NCI-H2171 (cell line): ENCODE results near the gene LARGE1.

Experiments
- DNase-seq: peaks from one replicate; lab custom pipeline; 2025; lab: John Stamatoyannopoulos, UW

LARGE1 gene

DNA sequence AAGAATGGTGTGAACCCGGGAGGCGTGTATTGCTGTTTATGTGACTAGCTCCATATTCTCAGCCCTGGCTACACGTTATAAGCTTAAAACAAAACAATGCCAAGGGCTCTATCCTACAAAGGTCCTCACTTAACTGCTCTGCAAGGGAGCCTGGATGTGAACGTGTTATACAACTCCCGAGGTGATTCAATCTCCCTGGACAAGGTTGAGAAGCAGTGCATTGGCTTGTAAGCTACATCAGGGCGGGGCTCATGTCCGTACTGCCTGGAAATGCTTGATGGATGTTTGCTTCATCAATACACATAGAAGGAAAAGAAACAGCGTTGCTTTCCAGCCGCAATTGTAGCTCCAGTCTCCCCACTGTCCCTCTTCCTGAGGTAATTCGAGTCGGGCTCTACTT lies 605.2 kb downstream of the LARGE1 start:
- DNase-seq, result no peak

DNA sequence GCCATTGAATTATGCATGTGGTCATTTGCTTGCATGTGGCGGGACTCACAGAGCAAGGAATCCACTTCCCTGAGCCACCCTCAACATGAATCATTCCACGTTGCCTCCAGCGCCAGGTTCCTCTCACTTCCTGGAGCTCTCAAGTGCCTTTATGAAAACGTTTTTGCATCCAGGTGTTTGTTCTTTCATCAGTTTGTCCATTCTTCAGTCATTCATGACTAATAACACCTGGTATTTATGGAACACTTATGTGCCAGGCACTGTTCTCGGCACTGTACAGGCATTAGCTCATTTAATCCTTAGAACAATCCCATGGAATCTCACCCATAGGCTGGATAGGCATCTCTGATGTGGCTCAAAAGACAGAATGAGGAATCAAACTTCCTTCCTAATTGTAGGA lies 606.0 kb downstream of the LARGE1 start:
- DNase-seq, result no peak

GRCh38 chr22:33303099-33303498 lies 617.2 kb downstream of the LARGE1 start:
- DNase-seq, result no peak

DNA sequence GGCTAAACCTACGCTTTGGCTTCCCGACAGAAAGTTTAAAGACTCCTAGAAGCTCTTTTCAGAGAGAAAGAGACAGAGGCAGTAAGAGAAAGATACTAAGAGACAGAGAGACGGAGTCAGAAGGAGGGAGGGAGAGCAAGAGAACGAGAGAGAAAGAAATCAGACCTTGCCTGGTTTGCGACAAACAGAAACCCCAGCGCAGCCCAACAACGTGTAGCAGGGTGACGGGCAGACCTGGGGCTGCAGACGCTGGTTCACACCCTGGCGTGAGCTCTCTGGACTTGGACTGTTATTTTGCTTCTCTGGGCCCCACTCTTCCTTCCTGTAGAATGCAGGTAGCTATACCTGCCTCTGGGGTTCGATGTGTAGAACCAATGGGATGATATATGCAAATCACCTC lies 617.7 kb downstream of the LARGE1 start:
- DNase-seq, result no peak

- DNase-seq, result peak; percentile 63
Observed at GRCh38 chr22:33302049-33302545, 618.2 kb downstream of the LARGE1 start.

DNA sequence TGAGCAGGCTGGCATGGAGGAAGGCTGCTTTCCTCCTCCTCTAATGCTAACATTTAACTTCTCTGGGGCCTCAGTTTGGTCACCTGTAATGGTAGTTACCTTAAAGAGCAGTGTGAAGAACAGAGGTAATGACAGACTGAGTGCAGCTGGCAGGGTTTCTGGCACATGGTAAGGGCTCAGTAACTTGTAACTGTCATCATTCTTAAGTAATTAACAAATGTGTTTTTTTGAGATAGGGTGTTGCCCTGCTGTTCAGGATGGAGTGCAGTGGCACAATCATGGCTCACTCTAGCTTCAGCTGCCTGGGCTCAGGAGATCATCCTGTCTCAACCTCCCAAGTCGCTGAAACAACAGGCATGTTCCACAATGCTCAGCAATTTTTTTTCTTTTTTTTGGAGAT lies 620.1 kb downstream of the LARGE1 start:
- no peak for DNase-seq

DNA sequence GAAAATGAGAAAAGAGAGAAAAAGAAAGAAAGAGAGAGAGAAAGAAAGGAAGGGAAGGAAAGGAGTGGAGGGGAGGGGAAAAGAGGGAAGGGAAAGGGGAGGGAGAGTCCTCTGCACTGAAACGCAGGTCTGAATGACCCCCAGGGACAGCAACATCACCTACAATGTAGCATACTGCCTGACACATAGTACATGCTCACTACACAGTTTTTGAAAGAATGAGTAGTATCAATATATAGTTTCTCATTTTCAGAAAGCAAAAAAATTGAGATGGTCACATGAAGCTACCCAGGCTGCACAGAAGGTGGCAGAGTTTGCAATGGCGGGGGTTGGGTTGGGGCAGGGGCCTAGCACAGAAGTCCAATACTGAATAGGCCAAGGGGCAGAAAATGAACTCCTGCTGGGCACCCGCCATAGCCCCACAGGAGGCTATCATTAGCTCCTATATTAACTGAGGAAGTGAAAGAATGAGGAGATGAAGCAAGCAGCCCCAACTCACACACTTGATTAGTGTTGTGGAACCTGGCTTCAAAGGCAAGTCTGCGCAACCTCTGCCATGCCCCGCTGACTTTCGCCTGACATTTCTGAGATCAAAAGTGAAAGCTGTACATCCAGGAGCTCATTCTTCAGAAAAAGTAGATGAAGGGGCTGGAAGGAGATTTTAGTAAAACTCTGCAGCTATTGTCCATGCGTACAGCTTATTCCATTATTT lies 620.9 kb downstream of the LARGE1 start:
- no peak for DNase-seq

GRCh38 chr22:33296941-33297340 lies 623.3 kb downstream of the LARGE1 start:
- DNase-seq, result no peak

- no peak for DNase-seq
Observed at GRCh38 chr22:33288078-33288477, 632.2 kb downstream of the LARGE1 start.

- DNase-seq, result no peak
Observed at GRCh38 chr22:33275073-33275443, 645.2 kb downstream of the LARGE1 start.

DNA sequence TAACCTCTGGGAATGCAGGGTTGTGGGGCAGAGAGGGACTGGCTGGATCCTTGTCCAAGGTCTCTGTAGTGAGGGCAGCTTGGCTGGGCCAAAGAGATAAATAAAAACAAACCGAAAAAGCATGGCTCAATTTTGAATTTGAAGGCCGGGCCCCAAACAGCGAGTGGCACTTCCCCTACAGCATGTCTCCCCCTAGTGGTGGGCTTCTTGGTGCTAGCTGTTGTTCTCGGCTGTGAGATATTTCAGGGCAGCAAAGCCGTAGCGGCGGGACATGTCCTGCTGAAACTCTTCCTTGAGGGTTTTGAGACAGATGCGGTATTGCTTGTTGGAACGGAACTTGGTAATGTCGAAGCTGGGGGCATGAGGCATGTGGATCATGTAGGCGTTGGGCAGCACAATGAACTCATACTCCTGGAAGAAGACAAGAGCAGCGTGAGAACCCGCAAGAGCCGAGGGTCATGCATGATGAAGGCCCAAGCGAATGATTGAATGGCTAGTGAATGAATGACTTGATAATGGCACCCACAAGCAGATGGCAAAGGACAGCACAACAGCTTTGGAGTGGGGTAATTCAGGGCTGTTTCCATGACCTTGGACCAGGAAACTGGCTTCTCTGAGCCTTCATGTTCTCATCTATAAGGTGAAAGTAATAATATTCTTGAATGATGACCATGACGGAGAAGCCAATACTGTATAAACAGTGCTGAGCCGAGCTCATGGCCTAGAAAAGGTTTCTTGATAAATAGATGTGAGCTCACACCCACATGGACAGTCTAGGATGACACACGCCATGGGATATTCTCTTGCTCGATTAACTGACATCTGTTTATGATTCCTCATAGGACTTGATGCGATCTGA lies 645.8 kb downstream of the LARGE1 start:
- peak; percentile 29 for DNase-seq

DNA sequence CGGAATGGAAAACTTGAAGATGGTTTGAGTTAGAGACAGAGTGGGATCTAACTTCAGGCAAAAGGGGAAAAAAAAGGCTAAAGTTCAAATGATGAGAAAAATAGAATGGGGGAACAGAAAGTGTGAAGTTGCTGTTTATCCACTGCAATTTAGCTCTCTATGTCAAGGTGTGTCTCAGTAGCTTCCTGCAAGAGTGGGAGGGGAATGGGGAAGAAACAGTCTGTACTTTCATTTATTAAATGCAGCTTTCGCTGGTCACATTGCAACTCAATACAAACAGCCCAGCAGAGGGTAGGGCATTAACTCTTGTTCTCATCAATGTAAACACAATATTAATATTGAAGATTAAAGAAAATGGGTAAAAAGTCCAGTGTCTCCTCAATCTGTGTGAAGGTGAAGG lies 647.4 kb downstream of the LARGE1 start:
- no peak for DNase-seq

GRCh38 chr22:33272180-33272579 lies 648.1 kb downstream of the LARGE1 start:
- DNase-seq, result no peak

- DNase-seq, result peak; percentile 69
Observed at GRCh38 chr22:33271390-33272161, 648.7 kb downstream of the LARGE1 start.

GRCh38 chr22:33270596-33270995 lies 649.7 kb downstream of the LARGE1 start:
- DNase-seq, result no peak

- no peak for DNase-seq
Observed at GRCh38 chr22:33261699-33262098, 658.6 kb downstream of the LARGE1 start.

- no peak for DNase-seq
Observed at GRCh38 chr22:33260498-33260897, 659.8 kb downstream of the LARGE1 start.

DNA sequence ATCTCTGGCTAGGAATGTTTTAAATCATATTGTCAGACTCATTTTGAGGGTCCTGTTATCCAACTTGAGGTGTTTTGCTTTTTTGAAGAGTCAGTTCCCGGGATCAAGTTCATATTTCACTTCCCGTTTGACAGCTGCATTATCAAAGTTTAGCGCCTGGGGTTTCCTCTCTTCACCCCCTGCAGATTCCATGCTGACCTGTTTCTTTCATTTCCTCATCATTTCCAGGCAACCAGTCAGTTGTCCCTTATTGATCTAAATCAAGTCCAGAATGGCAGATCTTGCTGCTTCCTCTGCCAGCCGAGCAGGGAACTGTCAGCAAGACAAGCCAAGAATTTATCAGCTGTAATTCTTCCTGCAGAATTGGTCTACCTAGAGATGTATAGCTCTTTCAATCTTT lies 664.5 kb downstream of the LARGE1 start:
- DNase-seq, result no peak

DNA sequence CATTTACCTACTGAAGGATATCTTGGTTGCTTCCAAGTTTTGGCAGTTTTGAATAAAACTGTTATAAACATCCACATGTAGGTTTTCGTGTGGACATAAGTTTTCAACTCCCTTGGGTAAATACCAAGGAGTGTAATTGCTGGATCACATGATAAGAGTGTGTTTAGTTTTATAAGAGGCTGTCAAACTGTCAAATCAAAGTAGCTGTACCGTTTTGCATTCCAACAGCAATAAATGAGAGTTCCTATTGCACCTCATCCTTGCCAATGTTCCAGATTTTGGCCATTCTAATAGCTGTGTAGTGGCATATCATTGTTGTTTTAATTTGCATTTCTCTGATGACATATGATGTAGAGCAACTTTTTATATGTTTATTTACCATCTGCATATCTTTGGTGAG lies 671.3 kb downstream of the LARGE1 start:
- no peak for DNase-seq

DNA sequence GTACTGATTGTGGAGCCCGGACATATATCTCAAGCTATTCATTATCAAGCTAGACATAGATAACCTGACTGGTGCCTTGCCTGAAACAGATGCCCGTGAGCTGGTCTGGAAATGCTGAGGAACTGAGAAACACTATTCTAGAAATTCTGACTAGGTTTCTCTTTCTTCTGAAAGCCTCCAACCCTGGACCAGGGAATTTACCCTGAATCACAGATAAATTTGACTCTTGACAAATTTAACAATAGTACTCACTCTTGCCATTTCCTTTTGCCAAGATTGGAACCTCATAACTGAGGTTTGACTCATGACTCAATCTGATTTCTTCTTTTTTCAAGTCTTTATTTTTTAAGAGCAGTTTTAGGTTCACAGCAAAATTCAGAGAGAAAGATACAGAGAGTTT lies 672.5 kb downstream of the LARGE1 start:
- no peak for DNase-seq

GRCh38 chr22:33242078-33242477 lies 678.2 kb downstream of the LARGE1 start:
- DNase-seq, result no peak

DNA sequence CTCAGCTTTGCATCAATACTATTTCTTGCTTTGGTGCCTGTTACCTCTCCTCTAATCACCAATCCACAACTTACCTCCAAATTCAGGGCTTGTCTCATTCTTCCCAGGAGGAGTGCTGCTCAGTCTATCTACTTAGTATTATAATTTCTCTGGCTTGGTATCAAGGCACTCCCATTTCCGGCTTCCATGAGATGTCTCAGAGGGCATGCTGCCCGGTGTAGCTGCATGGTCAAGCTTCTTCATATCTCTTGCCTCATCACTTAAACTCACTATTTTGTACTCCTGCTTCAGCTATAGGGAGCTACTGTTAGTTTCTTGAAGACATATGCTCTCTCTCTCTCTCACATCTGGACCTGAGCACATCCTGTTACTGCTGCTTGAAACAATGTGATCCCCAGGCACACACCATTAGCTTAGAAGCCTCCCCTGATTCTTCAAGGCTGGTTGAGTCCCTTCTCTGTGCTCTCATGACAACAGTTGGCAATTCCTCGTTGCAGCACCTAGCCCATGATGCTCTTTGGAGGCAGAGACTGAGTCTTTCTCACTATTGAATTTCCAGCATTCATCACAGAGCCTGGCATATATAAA lies 679.3 kb downstream of the LARGE1 start:
- no peak for DNase-seq
